Measurements from ENCODE around the gene CELA1. TPM values are rescaled to one million over a fixed set of nuclear protein-coding genes. Genes with fewer than 3 reads are reported as not detected.

The CELA1 gene
- total and polyA plus RNA-seq, 4 donors, result not detected

DNA sequence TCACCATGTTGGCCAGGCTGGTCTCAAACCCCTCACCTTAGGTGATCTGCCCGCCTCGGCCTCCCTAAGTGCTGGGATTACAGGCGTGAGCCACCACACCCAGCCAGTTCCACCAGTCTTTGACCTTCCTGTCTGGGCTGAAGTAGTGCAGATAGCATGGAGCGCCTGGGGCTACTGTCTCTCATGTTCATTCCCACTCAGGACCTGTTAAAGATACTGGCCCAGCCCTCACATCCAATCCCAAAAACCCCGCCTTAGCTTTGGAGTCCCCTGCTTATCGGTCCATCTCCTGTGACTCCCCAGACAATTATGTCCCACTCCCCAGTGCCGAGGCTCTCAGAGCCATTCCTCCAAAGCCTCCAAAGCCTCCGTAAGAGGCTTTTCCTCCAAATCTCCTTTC, 12.0 kb upstream of the CELA1 start:
- no peak for ATAC-seq (ENCODE audit: low FRiP score)
- WGBS, 2 donors, result 95 to 96% methylated on average over 8 of the region's 8 CpGs
- no peaks in the 10 kb centered on the region for H3K36me3 ChIP-seq (ENCODE audit: control insufficient read depth in 1 of 2, insufficient read depth in 2 of 2, low read length in 1 of 2)
- no peaks in the 10 kb centered on the region for H3K27me3 ChIP-seq (ENCODE audit: control insufficient read depth in 1 of 2, insufficient read depth in 2 of 2, low read length in 1 of 2)
- H3K27ac ChIP-seq (ENCODE audit: low read depth in 1 of 2, low read length in 2 of 2), result no peak overlapping the region
- no peak for DNase-seq
- intact Hi-C loops (cut with DNase I), result no loop called here
- no peaks in the 10 kb centered on the region for H3K4me1 ChIP-seq (ENCODE audit: control insufficient read depth in 1 of 2, insufficient read depth in 2 of 2, low read length in 2 of 2)
- no peak overlapping the region for H3K4me3 ChIP-seq (ENCODE audit: low read length in 2 of 2)
- no peaks in the 10 kb centered on the region for H3K9me3 ChIP-seq (ENCODE audit: control insufficient read depth, low read length)

GRCh38 chr12:51357374-51358047, 11.0 kb upstream of the CELA1 start:
- 81 to 87% methylated on average over 10 of the region's 10 CpGs for WGBS, 2 donors
- DNase-seq (no peak), ATAC-seq (ENCODE audit: low FRiP score) (no peak)
- no peaks in the 10 kb centered on the region for H3K9me3 ChIP-seq (ENCODE audit: control insufficient read depth, low read length)
- H3K27ac ChIP-seq (ENCODE audit: low read depth in 1 of 2, low read length in 2 of 2), result no peak overlapping the region
- intact Hi-C loops (cut with DNase I), result no loop called here
- no peaks in the 10 kb centered on the region for H3K4me1 ChIP-seq (ENCODE audit: control insufficient read depth in 1 of 2, insufficient read depth in 2 of 2, low read length in 2 of 2)
- H3K27me3 ChIP-seq (ENCODE audit: control insufficient read depth in 1 of 2, insufficient read depth in 2 of 2, low read length in 1 of 2), result no peaks in the 10 kb centered on the region
- no peaks in the 10 kb centered on the region for H3K36me3 ChIP-seq (ENCODE audit: control insufficient read depth in 1 of 2, insufficient read depth in 2 of 2, low read length in 1 of 2)
- no peak overlapping the region for H3K4me3 ChIP-seq (ENCODE audit: low read length in 2 of 2)

- intact Hi-C loops (cut with DNase I), result no loop called here
- DNase-seq (no peak), ATAC-seq (ENCODE audit: low FRiP score) (no peak)
- Histone ChIP-seq H3K9me3 (ENCODE audit: control insufficient read depth, low read length) (no peaks in the 10 kb centered on the region), H3K4me1 (ENCODE audit: control insufficient read depth in 1 of 2, insufficient read depth in 2 of 2, low read length in 2 of 2) (no peaks in the 10 kb centered on the region), H3K27me3 (ENCODE audit: control insufficient read depth in 1 of 2, insufficient read depth in 2 of 2, low read length in 1 of 2) (no peaks in the 10 kb centered on the region), H3K4me3 (ENCODE audit: low read length in 2 of 2) (no peak overlapping the region), H3K36me3 (ENCODE audit: control insufficient read depth in 1 of 2, insufficient read depth in 2 of 2, low read length in 1 of 2) (no peaks in the 10 kb centered on the region), H3K27ac (ENCODE audit: low read depth in 1 of 2, low read length in 2 of 2) (no peak overlapping the region)
- WGBS, 2 donors, result 53 to 54% methylated on average over 11 of the region's 11 CpGs
Measured at GRCh38 chr12:51351913-51352532, 5.5 kb upstream of the CELA1 start.

GRCh38 chr12:51349026-51349425, 2.5 kb upstream of the CELA1 start:
- ATAC-seq (ENCODE audit: low FRiP score) (no peak), DNase-seq (no peak)
- Histone ChIP-seq H3K27me3 (ENCODE audit: control insufficient read depth in 1 of 2, insufficient read depth in 2 of 2, low read length in 1 of 2) (no peaks in the 10 kb centered on the region), H3K4me1 (ENCODE audit: control insufficient read depth in 1 of 2, insufficient read depth in 2 of 2, low read length in 2 of 2) (no peaks in the 10 kb centered on the region), H3K4me3 (ENCODE audit: low read length in 2 of 2) (no peak overlapping the region), H3K9me3 (ENCODE audit: control insufficient read depth, low read length) (no peaks in the 10 kb centered on the region), H3K27ac (ENCODE audit: low read depth in 1 of 2, low read length in 2 of 2) (no peak overlapping the region), H3K36me3 (ENCODE audit: control insufficient read depth in 1 of 2, insufficient read depth in 2 of 2, low read length in 1 of 2) (no peaks in the 10 kb centered on the region)
- intact Hi-C loops (cut with DNase I), result loop anchor here in 1 of 2 donors (10.0 kb wide), 1 partner anchor 304 kb away; the partner anchor contains the start of gene LETMD1
- 75 to 78% methylated on average over 5 of the region's 5 CpGs for WGBS, 2 donors

- WGBS, 2 donors, result 93 to 96% methylated on average over 4 of the region's 4 CpGs
- H3K9me3 ChIP-seq (ENCODE audit: control insufficient read depth, low read length), result no peaks in the 10 kb centered on the region
- no peak overlapping the region for H3K27ac ChIP-seq (ENCODE audit: low read depth in 1 of 2, low read length in 2 of 2)
- H3K27me3 ChIP-seq (ENCODE audit: control insufficient read depth in 1 of 2, insufficient read depth in 2 of 2, low read length in 1 of 2), result no peaks in the 10 kb centered on the region
- intact Hi-C loops (cut with DNase I), result loop anchor here in 1 of 2 donors (10.0 kb wide), 1 partner anchor 303 kb away; the partner anchor contains the start of gene LETMD1
- H3K4me1 ChIP-seq (ENCODE audit: control insufficient read depth in 1 of 2, insufficient read depth in 2 of 2, low read length in 2 of 2), result no peaks in the 10 kb centered on the region
- H3K36me3 ChIP-seq (ENCODE audit: control insufficient read depth in 1 of 2, insufficient read depth in 2 of 2, low read length in 1 of 2), result no peaks in the 10 kb centered on the region
- DNase-seq (no peak), ATAC-seq (ENCODE audit: low FRiP score) (no peak)
- H3K4me3 ChIP-seq (ENCODE audit: low read length in 2 of 2), result no peak overlapping the region
Measured at GRCh38 chr12:51348116-51348515, 1.6 kb upstream of the CELA1 start.

DNA sequence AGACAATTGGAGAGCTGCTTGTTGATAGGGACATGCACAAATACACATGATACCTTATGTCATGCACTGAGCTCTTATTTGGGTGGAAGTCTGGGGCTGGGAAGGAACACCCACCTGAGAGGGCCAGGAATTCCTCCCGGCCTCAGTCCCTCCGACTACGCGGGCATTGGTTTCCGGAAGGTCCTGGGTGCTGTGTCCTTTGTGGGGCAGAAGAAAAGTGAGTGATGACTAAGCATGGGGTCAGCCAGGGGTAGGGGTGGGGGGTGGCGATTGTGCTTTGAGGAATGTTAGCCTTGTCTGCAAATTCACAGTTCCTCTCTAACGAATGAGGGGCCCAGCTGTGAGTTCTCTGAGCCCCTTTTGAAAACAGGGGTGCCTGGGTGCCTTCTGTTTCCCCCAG, 798 bp downstream of the CELA1 start:
- Histone ChIP-seq H3K36me3 (ENCODE audit: control insufficient read depth in 1 of 2, insufficient read depth in 2 of 2, low read length in 1 of 2) (no peaks in the 10 kb centered on the region), H3K27me3 (ENCODE audit: control insufficient read depth in 1 of 2, insufficient read depth in 2 of 2, low read length in 1 of 2) (no peaks in the 10 kb centered on the region), H3K4me3 (ENCODE audit: low read length in 2 of 2) (no peak overlapping the region), H3K9me3 (ENCODE audit: control insufficient read depth, low read length) (no peaks in the 10 kb centered on the region), H3K27ac (ENCODE audit: low read depth in 1 of 2, low read length in 2 of 2) (no peak overlapping the region), H3K4me1 (ENCODE audit: control insufficient read depth in 1 of 2, insufficient read depth in 2 of 2, low read length in 2 of 2) (no peaks in the 10 kb centered on the region)
- ATAC-seq (ENCODE audit: low FRiP score), result no peak
- 74 to 77% methylated on average over 7 of the region's 7 CpGs for WGBS, 2 donors
- no peak for DNase-seq
- intact Hi-C loops (cut with DNase I), result loop anchor here in 1 of 2 donors (10.0 kb wide), 1 partner anchor 301 kb away; the partner anchor contains the start of gene LETMD1

DNA sequence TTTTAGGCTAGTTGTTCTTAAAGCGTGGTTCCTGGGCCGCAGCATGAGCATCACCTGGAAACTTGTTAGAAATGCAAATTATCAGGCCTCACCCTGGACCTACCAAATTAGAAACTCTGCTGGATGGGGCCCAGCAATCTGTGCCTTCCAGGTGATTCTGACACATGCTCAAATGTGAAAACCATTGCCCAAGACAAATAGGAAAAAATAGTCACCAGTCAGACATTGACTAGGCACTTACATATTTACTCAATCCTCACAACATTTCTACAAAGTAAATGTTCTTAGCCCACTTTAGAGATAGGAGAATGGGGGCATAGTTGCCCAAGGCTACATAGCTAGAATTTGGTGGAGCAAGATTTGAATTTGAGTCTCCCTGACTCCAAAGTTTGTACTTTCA, 3.3 kb downstream of the CELA1 start:
- no peaks in the 10 kb centered on the region for H3K4me1 ChIP-seq (ENCODE audit: control insufficient read depth in 1 of 2, insufficient read depth in 2 of 2, low read length in 2 of 2)
- no peaks in the 10 kb centered on the region for H3K27me3 ChIP-seq (ENCODE audit: control insufficient read depth in 1 of 2, insufficient read depth in 2 of 2, low read length in 1 of 2)
- ATAC-seq (ENCODE audit: low FRiP score) (no peak), DNase-seq (no peak)
- intact Hi-C loops (cut with DNase I), result loop anchor here (5.0 to 10.0 kb wide), 2 partner anchors 76 to 298 kb away; partner anchors contain the start of gene LETMD1 (in 1 of the 2)
- no peaks in the 10 kb centered on the region for H3K36me3 ChIP-seq (ENCODE audit: control insufficient read depth in 1 of 2, insufficient read depth in 2 of 2, low read length in 1 of 2)
- H3K4me3 ChIP-seq (ENCODE audit: low read length in 2 of 2), result no peak overlapping the region
- no peaks in the 10 kb centered on the region for H3K9me3 ChIP-seq (ENCODE audit: control insufficient read depth, low read length)
- 96 to 98% methylated on average over 2 of the region's 2 CpGs for WGBS, 2 donors
- H3K27ac ChIP-seq (ENCODE audit: low read depth in 1 of 2, low read length in 2 of 2), result no peak overlapping the region

DNA sequence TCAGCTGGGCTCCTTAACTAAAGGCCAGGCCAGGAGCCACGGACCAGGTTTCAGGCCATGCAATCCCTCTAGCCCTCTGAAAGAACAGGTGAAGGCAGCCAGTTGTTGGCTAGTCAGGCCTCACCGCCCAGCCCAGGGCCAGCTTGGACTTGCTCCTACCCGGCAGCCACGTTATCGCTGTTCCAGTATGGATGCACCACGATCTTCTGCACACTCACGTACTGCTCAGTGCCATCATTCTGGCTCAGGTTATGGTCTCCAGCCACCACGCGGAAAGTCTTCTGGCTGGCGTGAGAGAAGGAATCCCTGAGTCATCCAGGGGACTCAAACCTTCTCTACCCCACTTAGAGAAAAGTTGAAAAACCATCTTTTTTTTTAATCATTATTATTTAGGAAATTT, 4.1 kb downstream of the CELA1 start:
- Histone ChIP-seq H3K4me1 (ENCODE audit: control insufficient read depth in 1 of 2, insufficient read depth in 2 of 2, low read length in 2 of 2) (no peaks in the 10 kb centered on the region), H3K27ac (ENCODE audit: low read depth in 1 of 2, low read length in 2 of 2) (no peak overlapping the region), H3K36me3 (ENCODE audit: control insufficient read depth in 1 of 2, insufficient read depth in 2 of 2, low read length in 1 of 2) (no peaks in the 10 kb centered on the region), H3K9me3 (ENCODE audit: control insufficient read depth, low read length) (no peaks in the 10 kb centered on the region), H3K4me3 (ENCODE audit: low read length in 2 of 2) (no peak overlapping the region), H3K27me3 (ENCODE audit: control insufficient read depth in 1 of 2, insufficient read depth in 2 of 2, low read length in 1 of 2) (no peaks in the 10 kb centered on the region)
- no peak for ATAC-seq (ENCODE audit: low FRiP score)
- WGBS, 2 donors, result 91 to 92% methylated on average over 10 of the region's 10 CpGs
- no peak for DNase-seq
- intact Hi-C loops (cut with DNase I), result loop anchor here (5.0 to 10.0 kb wide), 2 partner anchors 75 to 298 kb away; partner anchors contain the start of gene LETMD1 (in 1 of the 2)
